ENCODE results near the gene ANKRD18A. TPM values are rescaled to one million over a fixed set of nuclear protein-coding genes. Genes with fewer than 3 reads are reported as not detected.
A peak's percentile ranks its signal among the peaks of the same experiment; 100 is the strongest.

ANKRD18A gene
- total RNA-seq, 1 experiment from 2014 or later: 14.4 TPM

GRCh38 chr9:38621434-38622287, 1.3 kb upstream of the ANKRD18A start:
- WGBS (ENCODE audit: extremely low coverage, insufficient read length, low lambda C conversion rate): no CpG with 5 or more reads among the region's 67 CpGs
- Histone ChIP-seq H3K27me3 (ENCODE audit: insufficient read depth, low read length) (peaks cover 8% of the 10 kb centered on the region; the same call in 1 of the 2 replicates), H2AFZ (ENCODE audit: low read length) (no peak overlapping the region)

More at GRCh38 chr9:38621434-38622287, 1.3 kb upstream of the ANKRD18A start:
- no peak overlapping the region for H2BK20ac ChIP-seq (ENCODE audit: low read depth, low read length, poor library complexity, severe bottlenecking)
- no peak overlapping the region for H2BK12ac ChIP-seq (ENCODE audit: insufficient read length, low read depth, low read length)
- H3K14ac ChIP-seq (ENCODE audit: insufficient read depth, low read length): no peak overlapping the region; the same call in 1 of the 2 replicates
- H2BK5ac ChIP-seq (ENCODE audit: insufficient read length, low read length): no peak overlapping the region
- Mint-ChIP-seq H3K27me3 (ENCODE audit: low read depth) (peaks cover 36% of the 10 kb centered on the region), H3K27ac (no peak overlapping the region), H3K36me3 (ENCODE audit: insufficient read depth in 1 of 3, low read depth in 3 of 3) (peaks cover 8 to 21% (median 9%) of the 10 kb centered on the region in 3 experiments), H3K9me3 (peaks cover 10 to 13% of the 10 kb centered on the region in 2 experiments), H3K4me1 (peaks cover 15 to 16% of the 10 kb centered on the region in 2 experiments), H3K4me3 (peak overlapping the region; percentile 86 to 92)
- TF ChIP-seq CTCF (conservative IDR thresholded peaks at IDR 0.05): no peak
- no peak overlapping the region for H2AK5ac ChIP-seq (ENCODE audit: insufficient read length, low read length)
- no peak overlapping the region for H4K5ac ChIP-seq (ENCODE audit: insufficient read length, low read depth, low read length)
- no peak overlapping the region for H3K56ac ChIP-seq (ENCODE audit: insufficient read length, low read depth, low read length)
- H3K79me2 ChIP-seq (ENCODE audit: insufficient read depth, low read length): no peaks in the 10 kb centered on the region
- H2BK15ac ChIP-seq (ENCODE audit: low read depth, low read length): no peak overlapping the region
- no peak overlapping the region for H4K91ac ChIP-seq (ENCODE audit: insufficient read length, low read depth, low read length)
- no peaks in the 10 kb centered on the region for H3K79me1 ChIP-seq (ENCODE audit: insufficient read depth, low read depth, low read length, poor library complexity, severe bottlenecking)
- no peaks in the 10 kb centered on the region for H3K4me1 ChIP-seq (ENCODE audit: insufficient read depth, low read length)
- H3K27ac ChIP-seq (ENCODE audit: insufficient read length, low read depth, low read length): no peak overlapping the region
- DNase-seq: peak; percentile 51
- no peak overlapping the region for H3K18ac ChIP-seq (ENCODE audit: insufficient read length, low read depth, low read length)
- no peaks in the 10 kb centered on the region for H4K20me1 ChIP-seq (ENCODE audit: control insufficient read depth, insufficient read depth, insufficient read length)
- peaks cover 23% of the 10 kb centered on the region for H3K23me2 ChIP-seq (ENCODE audit: insufficient read length, low read depth, low read length, poor library complexity, severe bottlenecking)
- H3K9me3 ChIP-seq (ENCODE audit: control insufficient read depth, low read depth, low read length): no peaks in the 10 kb centered on the region
- H3K4me2 ChIP-seq (ENCODE audit: insufficient read depth, insufficient read length, low read length): peak overlapping the region; percentile 89
- H4K8ac ChIP-seq (replicated peaks; ENCODE audit: insufficient read length, low read depth, low read length): no peak overlapping the region
- H2BK120ac ChIP-seq (ENCODE audit: low read depth, low read length, poor library complexity, severe bottlenecking): no peak overlapping the region
- H3K9ac ChIP-seq (ENCODE audit: extremely low read depth, insufficient read length, low read length): no peak overlapping the region
- no peak overlapping the region for H3T11ph ChIP-seq (ENCODE audit: low read length)
- H3K4ac ChIP-seq (ENCODE audit: low read depth, low read length): no peak overlapping the region
- H3K23ac ChIP-seq (ENCODE audit: insufficient read length, low read depth, low read length): no peak overlapping the region

Data from H9 (cell line).